HK-2 (cell line): Measurements from ENCODE around the gene SPON1.
"Not testable (repeated sequence)": the region's sequence is repeated elsewhere in the genome, so short reads cannot be mapped to it uniquely, and the experiment has no call there.

Experiments used
- DNase-seq: peaks from one replicate; pipeline ENCODE4 v3.0.0-alpha.2; 2018; ENCODE audit not compliant: unreplicated experiment

Gene SPON1

DNA sequence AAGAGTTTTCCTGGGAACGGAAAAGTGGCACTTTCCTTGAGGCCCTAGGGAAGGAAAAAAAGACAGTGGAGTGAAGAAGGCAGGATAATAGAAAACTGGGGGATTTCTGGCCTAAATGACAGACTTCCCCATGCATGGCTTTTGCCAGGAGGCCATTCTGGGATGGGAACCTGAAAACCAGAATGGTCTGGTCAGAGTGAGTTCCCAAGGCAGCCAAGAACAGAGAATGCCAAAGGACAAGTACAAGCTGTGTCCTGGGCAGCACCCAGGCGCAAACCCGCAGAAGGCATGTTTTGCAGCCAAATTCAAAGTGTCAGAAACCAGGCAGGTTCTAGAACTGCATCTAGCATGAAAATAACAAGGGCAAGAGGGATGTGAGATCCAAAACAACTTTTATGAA lies 162.4 kb downstream of the SPON1 start:
- no peak for DNase-seq

GRCh38 chr11:14125529-14125928 lies 163.0 kb downstream of the SPON1 start:
- no peak for DNase-seq

DNA sequence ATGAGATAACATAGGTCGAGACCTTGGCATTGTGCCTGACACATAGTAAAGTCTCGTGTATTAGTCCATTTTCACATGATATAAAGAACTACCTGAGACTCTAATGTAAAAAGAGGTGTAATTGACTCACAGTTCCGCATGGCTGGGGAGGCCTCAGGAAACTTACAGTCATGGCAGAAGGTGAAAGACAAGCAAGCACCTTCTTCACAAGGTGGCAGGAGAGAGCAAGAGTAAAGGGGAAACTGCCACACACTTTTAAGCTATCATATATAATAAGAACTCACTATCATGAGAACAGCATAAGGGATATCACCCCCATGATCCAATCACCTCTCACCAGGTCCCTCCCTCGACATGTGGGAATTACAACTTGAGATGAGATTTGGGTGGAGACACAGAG lies 165.2 kb downstream of the SPON1 start:
- DNase-seq, result no peak

DNA sequence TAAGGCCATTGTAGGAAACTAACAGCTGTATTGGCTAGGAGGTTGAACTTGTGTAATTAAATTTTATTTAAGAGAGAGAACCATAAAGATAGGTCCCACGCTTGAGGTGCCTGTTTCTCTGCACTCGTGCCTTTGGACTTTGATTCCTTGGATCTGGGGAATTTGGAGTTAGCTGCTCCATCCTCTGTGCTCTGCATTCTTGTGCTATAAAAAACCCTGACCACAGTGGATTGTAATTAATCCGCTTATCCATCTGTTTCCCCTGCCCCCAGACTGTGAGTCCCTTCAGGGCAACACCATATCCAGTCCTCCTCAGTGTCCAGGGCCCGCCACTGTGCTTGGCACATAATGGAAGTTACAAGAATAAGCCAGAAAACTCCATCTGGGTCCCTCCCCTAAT lies 169.8 kb downstream of the SPON1 start:
- no peak for DNase-seq

- no peak for DNase-seq
These were observed 170.9 kb downstream of the SPON1 start for GRCh38 chr11:14133381-14133780.

- no peak for DNase-seq
These were observed 174.0 kb downstream of the SPON1 start for GRCh38 chr11:14136561-14136960.

GRCh38 chr11:14137284-14137683 lies 174.8 kb downstream of the SPON1 start:
- DNase-seq, result no peak

DNA sequence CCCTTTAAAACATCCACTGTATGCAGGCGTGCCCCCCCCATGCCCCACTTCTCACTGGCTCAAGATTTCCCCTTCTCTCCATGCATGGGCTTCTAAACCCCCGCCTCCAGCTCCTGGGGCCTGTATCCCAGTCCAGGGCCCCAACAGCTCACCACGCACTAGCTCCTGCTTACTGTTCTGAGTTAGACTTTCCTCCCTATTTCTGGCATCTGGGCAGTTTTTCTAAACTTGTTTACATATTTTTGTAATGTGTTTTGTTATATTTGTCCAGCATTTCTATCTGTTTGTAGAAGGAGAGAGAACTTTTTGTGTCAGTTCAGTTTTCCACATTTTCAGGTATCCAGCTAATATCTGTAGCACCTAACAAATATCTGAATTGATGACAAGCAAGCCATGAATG lies 178.5 kb downstream of the SPON1 start:
- no peak for DNase-seq

GRCh38 chr11:14141676-14142075 lies 179.2 kb downstream of the SPON1 start:
- DNase-seq, result no peak

GRCh38 chr11:14144934-14145333 lies 182.4 kb downstream of the SPON1 start:
- DNase-seq, result no peak

GRCh38 chr11:14148653-14149273 lies 186.2 kb downstream of the SPON1 start:
- DNase-seq, result no peak

DNA sequence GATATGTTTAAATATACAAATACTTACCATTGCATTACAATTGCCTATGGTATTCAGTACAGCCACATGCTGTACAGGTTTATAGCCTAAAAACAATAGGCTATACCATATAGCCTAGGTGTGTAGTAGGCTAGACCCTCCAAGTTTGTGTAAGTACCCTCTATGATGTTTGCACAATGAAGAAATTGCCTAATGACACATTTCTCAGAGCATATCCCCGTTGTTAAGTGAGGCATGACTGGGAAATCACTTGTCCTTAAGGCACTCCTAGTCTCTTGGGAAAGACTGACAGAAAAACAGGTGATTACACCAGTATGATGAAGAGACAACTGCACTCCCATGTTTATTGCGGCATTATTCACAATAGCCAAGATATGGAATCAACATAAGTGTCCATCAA lies 187.2 kb downstream of the SPON1 start:
- DNase-seq, result no peak

DNA sequence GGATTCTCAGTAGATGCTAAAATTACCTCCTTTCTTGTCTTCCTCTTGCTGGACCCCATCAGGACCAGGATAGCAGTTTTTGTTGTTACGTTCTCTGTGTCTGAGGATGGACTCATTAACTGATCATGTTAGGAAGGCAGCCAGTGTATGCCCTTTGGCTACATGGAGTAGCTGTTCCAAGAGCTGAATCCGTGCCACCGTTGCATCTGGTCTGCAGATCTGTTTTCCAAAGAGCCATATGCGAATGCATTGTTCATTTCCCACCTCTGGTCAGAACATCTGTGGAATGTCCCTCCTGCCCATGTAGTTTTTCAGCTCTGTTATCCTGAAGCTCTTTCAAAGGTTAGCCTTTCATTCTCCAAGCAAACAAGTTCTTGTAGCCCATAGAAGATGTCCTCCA lies 188.4 kb downstream of the SPON1 start:
- no peak for DNase-seq

- DNase-seq, result not testable (repeated sequence)
These were observed 191.6 kb downstream of the SPON1 start for GRCh38 chr11:14154103-14154502.

DNA sequence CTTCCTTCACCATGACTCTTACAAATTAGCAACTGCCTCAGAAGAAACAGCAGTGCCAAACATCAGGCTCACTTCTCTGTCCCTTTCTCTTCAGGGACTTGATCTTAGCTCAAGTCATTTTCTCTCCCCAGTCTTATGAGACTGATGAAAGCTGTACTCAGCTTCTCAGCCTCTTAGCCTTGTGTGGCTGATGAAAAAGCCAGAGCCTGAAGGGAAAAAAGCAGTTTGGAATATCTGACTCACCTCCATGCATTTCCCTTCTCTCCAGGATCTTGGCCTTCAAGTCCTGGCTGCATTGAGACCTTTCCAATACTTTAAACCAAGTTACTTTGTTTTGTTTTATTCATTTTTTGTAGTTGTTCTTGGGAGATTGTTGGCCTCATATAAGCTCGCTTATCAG lies 195.9 kb downstream of the SPON1 start:
- no peak for DNase-seq

DNA sequence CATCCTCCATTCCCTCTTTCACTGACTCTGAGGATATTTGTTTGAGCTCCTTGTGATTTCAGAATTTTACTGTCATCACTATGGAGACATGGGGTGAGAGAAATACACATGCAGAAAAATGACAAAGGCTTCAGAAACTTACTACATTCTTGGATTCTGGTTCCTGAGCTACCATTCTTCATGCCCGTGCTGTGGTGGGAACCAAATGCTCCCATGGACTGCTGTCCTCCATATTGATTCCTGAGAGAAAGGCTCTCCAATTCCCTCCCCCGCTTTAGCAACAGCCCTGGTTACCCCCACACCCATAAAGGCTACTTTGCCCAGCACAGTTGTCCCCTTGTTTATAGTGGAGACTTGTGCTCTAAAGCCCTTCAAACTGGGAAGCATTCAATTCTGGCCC lies 201.1 kb downstream of the SPON1 start:
- no peak for DNase-seq

GRCh38 chr11:14173679-14174078 lies 211.2 kb downstream of the SPON1 start:
- DNase-seq, result not testable (repeated sequence)

DNA sequence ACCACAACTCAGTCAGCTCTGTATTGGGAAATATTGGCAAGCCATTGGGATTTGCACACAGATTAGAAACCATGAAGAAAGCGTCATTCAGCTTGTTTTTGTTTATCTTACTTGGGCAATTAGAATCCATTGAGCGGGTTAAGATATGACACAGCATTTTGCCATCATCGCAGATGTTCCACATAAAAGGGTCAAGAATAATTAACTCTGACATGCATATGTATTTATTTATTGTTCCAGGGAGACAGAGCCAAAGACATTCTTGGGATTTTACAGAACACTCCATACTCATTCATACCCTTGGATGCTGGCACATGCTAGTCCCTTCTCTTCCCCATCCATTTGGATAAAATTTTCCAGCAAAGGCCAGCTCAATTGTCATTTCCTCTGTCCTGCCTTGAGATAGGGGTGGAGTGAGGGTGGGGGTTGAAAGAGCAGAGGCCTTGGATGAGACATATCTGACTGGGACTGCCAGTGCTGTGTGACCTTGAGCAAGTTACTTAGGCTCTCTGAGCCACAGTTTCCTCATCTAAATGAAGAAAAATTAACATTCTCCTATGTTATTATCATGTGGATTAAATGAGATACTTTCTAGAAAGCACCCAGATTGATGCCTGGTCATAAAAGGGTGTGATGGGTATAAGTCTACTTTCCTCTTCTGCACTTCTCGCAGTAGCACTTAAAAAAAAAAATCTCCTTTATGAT lies 216.7 kb downstream of the SPON1 start:
- no peak for DNase-seq

- DNase-seq, result no peak
These were observed 218.6 kb downstream of the SPON1 start for GRCh38 chr11:14181121-14181520.

GRCh38 chr11:14182833-14183364 lies 220.4 kb downstream of the SPON1 start:
- no peak for DNase-seq

GRCh38 chr11:14184028-14184940 lies 221.8 kb downstream of the SPON1 start:
- no peak for DNase-seq

DNA sequence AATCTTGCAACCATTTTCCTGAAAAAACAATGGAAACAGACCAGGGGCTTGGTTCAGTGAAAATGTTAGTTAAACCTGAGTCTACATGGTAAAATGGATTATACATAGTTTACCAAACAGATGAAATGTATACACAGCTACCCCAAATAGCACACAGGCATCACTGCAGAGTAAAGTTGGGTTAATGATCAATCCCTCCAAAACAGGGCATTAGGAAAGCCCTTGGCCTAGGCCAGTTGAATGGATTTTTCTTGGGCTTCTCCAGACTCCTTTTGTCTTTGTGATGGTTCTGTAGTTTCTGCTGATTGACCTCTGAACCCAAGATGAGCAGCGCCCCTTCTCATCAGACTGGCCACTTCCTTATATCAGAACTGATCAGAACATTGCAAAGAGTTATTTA lies 222.9 kb downstream of the SPON1 start:
- DNase-seq, result no peak
